ENCODE measurements around the gene NOPCHAP1.

NOPCHAP1 gene

DNA sequence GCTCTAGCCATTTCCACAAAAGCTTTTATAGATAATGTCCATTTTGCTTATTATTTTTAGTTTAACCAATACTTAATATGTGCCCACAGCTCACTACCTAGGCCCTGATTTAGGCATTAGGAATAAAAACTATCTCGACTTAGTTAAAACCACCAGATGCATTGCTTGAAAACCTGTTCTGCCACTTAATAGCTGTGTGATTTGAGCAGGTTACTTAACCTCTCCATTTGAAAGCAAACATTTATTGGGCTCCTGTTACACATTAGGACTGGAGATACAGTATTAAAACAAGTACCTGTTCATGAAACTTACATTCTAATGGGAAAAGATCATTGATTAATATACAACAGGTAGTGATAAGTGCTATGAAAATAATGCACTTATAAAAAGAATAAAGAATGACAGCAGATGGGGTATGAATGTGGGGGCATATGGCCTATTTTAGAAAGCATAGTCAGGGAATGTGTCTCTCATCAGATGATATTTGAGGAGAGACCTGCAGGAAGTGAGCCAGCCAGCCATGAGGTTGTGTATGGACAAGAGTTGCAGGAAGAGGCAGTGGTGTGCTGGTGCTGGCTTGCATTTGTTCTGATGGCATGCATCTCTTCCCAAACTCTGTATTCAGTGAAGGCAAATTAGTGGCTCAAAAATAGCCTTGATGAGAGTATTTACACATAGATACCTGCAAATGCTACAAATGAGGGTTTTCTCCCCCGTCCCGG, 34.3 kb downstream of the NOPCHAP1 start:
- DNase-seq (ENCODE audit: low read depth): no peak

GRCh38 chr12:105024928-105025327, 38.8 kb downstream of the NOPCHAP1 start:
- no peak for DNase-seq (ENCODE audit: low read depth)

- no peak for DNase-seq (ENCODE audit: low read depth)
These were observed 39.8 kb downstream of the NOPCHAP1 start for GRCh38 chr12:105025890-105026289.

- no peak for DNase-seq (ENCODE audit: low read depth)
These were observed 40.3 kb downstream of the NOPCHAP1 start for GRCh38 chr12:105026411-105026810.

GRCh38 chr12:105030820-105031807, 45.0 kb downstream of the NOPCHAP1 start:
- no peak for DNase-seq (ENCODE audit: low read depth)

DNA sequence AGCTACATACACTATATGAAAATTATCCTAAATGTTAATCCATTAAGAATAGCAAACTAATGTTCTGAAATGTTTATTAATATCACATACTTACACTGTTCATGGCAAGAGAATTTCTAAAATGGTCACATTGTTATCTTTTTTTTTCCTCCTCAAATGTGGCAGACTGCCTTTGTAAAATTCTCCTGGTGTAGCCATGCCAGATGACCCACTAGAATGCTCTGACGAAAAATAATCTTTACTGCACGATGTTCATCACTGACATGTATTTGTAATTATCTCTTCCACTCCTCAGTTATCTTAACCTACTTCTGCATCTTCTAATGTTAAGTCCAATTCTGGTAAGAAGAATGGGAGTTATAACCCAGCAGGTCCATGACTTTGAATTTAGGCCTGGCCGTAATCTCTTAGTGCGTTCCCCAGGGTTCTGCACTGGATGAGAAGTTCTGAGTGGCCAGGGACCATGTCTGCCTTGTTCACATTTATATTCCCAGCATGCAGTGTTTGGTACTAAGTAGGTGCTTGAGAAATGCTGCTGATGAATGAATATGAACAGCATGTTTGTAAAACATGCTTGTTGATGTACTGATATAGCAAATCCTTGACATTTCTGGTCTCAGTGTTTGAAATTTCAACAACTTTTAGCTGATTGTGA, 46.7 kb downstream of the NOPCHAP1 start:
- no peak for DNase-seq (ENCODE audit: low read depth)

DNA sequence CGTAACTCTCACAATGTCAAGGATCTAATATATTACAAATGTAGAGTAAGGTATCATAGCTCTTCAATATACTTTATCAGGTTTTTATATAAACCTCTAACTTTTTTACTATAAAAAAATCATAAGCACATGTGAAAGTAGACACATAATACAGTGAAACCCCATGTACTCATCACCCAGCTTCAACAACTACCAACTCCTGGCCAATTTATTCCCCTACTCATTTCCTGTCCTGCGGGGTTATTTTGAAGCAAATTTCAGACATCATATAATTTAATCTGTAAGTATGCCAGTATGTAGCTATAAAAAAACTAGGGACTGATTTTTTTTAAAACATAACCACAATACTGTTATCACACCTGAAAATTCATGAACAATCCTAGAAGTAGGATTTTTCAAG, 47.7 kb downstream of the NOPCHAP1 start:
- no peak for DNase-seq (ENCODE audit: low read depth)

Data from non-pigmented ciliary epithelial cell (primary cell).